GM12891 (cell line): ENCODE measurements around the gene FLT1.

Experiments
- POLR2A ChIP-seq: IDR thresholded peaks from 2 replicates; pipeline ENCODE4 v1.6.1; 2011; ENCODE audit warnings: low read depth, low read length, control low read depth
- POLR2AphosphoS5 ChIP-seq: IDR thresholded peaks from 2 replicates; pipeline ENCODE4 v1.6.1; 2011; ENCODE audit warnings: low read depth, low read length, control low read depth

DNA sequence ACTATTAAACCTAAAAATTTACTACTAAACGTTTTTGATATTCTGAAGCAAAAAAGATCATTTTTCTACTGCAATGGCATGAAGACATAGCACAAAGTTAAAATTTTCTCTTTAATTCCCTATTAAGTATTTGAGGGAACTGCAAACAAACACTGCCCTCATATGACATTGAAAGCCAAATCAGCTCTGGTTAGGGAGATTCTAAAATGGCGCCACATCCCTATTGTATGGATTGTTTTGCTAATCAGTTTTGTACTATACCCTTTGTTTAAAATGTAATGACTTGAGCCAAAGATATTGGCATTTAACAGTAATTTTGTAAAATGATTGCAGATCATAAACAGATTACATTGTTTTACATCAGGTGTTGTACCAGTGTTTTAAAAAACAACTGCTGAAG is 65.8 kb downstream of the FLT1 start:
- TF ChIP-seq POLR2AphosphoS5, result no peak
- no peak for TF ChIP-seq POLR2A
